Measurements from ENCODE around the gene MAST4.

MAST4 gene

GRCh38 chr5:66882606-66883227, 286.5 kb downstream of the MAST4 start:
- TF ChIP-seq CTCF (IDR thresholded peaks at IDR 0.05; ENCODE audit: control extremely low read depth, extremely low read depth, low read depth, missing control alignments): no peak
- DNase-seq (ENCODE audit: extremely low spot score): no peak
- POLR2A ChIA-PET: no interaction called here
- CTCF ChIA-PET: interaction anchor here (1.2 kb wide), 1 partner anchor 14 kb away, joined by 3 read pairs; no protein-coding TSS in a partner anchor

- ChIA-PET POLR2A (no interaction called here), CTCF (interaction anchor here (0.6 to 1.3 kb wide), 2 partner anchors 12 to 578 kb away, joined by 3 to 4 read pairs; no protein-coding TSS in a partner anchor)
- DNase-seq (ENCODE audit: extremely low spot score): no peak
- no peak for TF ChIP-seq CTCF (IDR thresholded peaks at IDR 0.05; ENCODE audit: control extremely low read depth, extremely low read depth, low read depth, missing control alignments)
Measured at GRCh38 chr5:66884564-66885243, 288.5 kb downstream of the MAST4 start.

- no peak for DNase-seq (ENCODE audit: extremely low spot score)
- ChIA-PET CTCF (no interaction called here), POLR2A (no interaction called here)
- no peak for TF ChIP-seq CTCF (IDR thresholded peaks at IDR 0.05; ENCODE audit: control extremely low read depth, extremely low read depth, low read depth, missing control alignments)
Measured at GRCh38 chr5:66886941-66887340, 290.7 kb downstream of the MAST4 start.

GRCh38 chr5:66888613-66889012, 292.4 kb downstream of the MAST4 start:
- ChIA-PET CTCF (interaction anchor here (1.6 to 1.8 kb wide), 2 partner anchors 8 to 14 kb away, joined by 4 read pairs; no protein-coding TSS in a partner anchor), POLR2A (no interaction called here)
- no peak for TF ChIP-seq CTCF (IDR thresholded peaks at IDR 0.05; ENCODE audit: control extremely low read depth, extremely low read depth, low read depth, missing control alignments)
- no peak for DNase-seq (ENCODE audit: extremely low spot score)

- ChIA-PET POLR2A (no interaction called here), CTCF (interaction anchor here (0.9 to 1.8 kb wide), 3 partner anchors 8 to 566 kb away, joined by 3 to 4 read pairs (median 4); no protein-coding TSS in a partner anchor)
- no peak for DNase-seq (ENCODE audit: extremely low spot score)
- no peak for TF ChIP-seq CTCF (IDR thresholded peaks at IDR 0.05; ENCODE audit: control extremely low read depth, extremely low read depth, low read depth, missing control alignments)
Measured at GRCh38 chr5:66889056-66889455, 292.9 kb downstream of the MAST4 start.

GRCh38 chr5:66889524-66889923, 293.3 kb downstream of the MAST4 start:
- ChIA-PET POLR2A (no interaction called here), CTCF (interaction anchor here (0.9 to 1.8 kb wide), 4 partner anchors 9 to 567 kb away, joined by 3 to 5 read pairs (median 4); no protein-coding TSS in a partner anchor)
- no peak for DNase-seq (ENCODE audit: extremely low spot score)
- no peak for TF ChIP-seq CTCF (IDR thresholded peaks at IDR 0.05; ENCODE audit: control extremely low read depth, extremely low read depth, low read depth, missing control alignments)
